HEK293 (cell line): ENCODE data around the gene NEB.

ENCODE experiments used
- ZNF138 ChIP-seq: fragments of 450-650 bp; formaldehyde crosslinking; IDR thresholded peaks from 2 replicates; pipeline ENCODE4 v1.5.1; 2016; ENCODE audit warnings: missing biosample characterization, missing genetic modification characterization, borderline replicate concordance
- ZNF433 ChIP-seq: fragments of 450-650 bp; formaldehyde crosslinking; IDR thresholded peaks from 2 replicates; pipeline ENCODE4 v1.5.1; 2016; ENCODE audit warnings: missing biosample characterization, missing genetic modification characterization, low read depth
- TF ChIP-seq, protein P1 (sequence below): fragments of 450-650 bp; formaldehyde crosslinking; IDR thresholded peaks from 2 replicates; pipeline ENCODE4 v1.5.1; 2016; ENCODE audit warnings: missing biosample characterization, missing genetic modification characterization

DNA sequence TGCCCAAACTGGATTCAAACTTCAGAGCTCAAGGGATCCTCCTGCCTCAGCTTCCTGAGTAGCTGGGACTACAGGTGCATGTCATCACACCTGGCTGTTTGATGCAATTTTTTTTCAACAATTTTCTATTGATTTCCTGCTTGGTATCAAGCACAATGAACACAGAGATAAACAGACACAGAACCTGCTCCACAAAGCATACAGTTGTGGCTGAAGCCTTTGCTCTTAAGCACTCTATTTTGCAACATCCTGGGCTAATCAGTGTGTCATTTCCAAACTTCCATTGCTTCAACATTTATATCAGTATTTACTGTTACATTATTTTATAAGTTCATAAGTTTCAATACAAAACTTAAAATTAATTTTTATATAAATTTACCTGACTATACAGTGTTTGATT, 79.4 kb downstream of the NEB start:
- TF ChIP-seq, protein P1, sequence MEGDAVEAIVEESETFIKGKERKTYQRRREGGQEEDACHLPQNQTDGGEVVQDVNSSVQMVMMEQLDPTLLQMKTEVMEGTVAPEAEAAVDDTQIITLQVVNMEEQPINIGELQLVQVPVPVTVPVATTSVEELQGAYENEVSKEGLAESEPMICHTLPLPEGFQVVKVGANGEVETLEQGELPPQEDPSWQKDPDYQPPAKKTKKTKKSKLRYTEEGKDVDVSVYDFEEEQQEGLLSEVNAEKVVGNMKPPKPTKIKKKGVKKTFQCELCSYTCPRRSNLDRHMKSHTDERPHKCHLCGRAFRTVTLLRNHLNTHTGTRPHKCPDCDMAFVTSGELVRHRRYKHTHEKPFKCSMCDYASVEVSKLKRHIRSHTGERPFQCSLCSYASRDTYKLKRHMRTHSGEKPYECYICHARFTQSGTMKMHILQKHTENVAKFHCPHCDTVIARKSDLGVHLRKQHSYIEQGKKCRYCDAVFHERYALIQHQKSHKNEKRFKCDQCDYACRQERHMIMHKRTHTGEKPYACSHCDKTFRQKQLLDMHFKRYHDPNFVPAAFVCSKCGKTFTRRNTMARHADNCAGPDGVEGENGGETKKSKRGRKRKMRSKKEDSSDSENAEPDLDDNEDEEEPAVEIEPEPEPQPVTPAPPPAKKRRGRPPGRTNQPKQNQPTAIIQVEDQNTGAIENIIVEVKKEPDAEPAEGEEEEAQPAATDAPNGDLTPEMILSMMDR (tag by site-specific recombination), result no peak
- TF ChIP-seq ZNF433 (tag by site-specific recombination) (no peak), ZNF138 (no peak)
